Vagina (tissue), 2 donors: Measurements from ENCODE around the gene KPNB1.

Source experiments
- CTCF ChIP-seq, 3 experiments: fragments of 450-650 bp in 2 of 3; fragments of 200-600 bp in 1 of 3; sonication (generic) in 1 of 3; IDR thresholded peaks; one replicate each; pipeline ENCODE4 v1.5.1; 2017 to 2019; ENCODE audit warnings: antibody characterized with exemption in 3 of 3, mild to moderate bottlenecking in 2 of 3, moderate library complexity in 2 of 3
- POLR2A ChIP-seq, 2 donors: fragments of 450-650 bp; IDR thresholded peaks; one replicate each; pipeline ENCODE4 v1.6.1; 2017; ENCODE audit warnings: antibody characterized with exemption in 2 of 2, mild to moderate bottlenecking in 2 of 2, moderate library complexity in 2 of 2

- TF ChIP-seq CTCF (IDR thresholded peaks at IDR 0.05) (no peak), POLR2A (IDR thresholded peaks at IDR 0.05) (no peak)
Observed at GRCh38 chr17:47640076-47640475, 9.6 kb upstream of the KPNB1 start.
